WTC11 (cell line): Measurements from ENCODE around the gene RABL6. TPM values are rescaled to one million over a fixed set of nuclear protein-coding genes. Genes with fewer than 3 reads are reported as not detected.
"Not testable (repeated sequence)": the region's sequence is repeated elsewhere in the genome, so short reads cannot be mapped to it uniquely, and the experiment has no call there.

Experiments used
- ATAC-seq: fragments of 200-7000 bp; cut with Tn5 transposase; 2 replicates; pipeline ENCODE4 v1.10.0; 2021; ENCODE audit warnings: mild to moderate bottlenecking, moderate library complexity
- CTCF ChIA-PET: fragments of 300-600 bp; sonication (Branson Sonifier 250); formaldehyde crosslinking; loops from one replicate; lab custom pipeline; 2021; ENCODE audit warnings: antibody characterized with exemption; lab: Charles Lee
- POLR2A ChIA-PET: fragments of 350-600 bp; sonication (Branson Sonifier 250); formaldehyde crosslinking; loops from one replicate; lab custom pipeline; 2021; ENCODE audit warnings: antibody characterized with exemption; lab: Charles Lee
- DNase-seq: peaks from one replicate; pipeline ENCODE4 v3.0.0; 2021; ENCODE audit warnings: low spot score
- H3K27ac Mint-ChIP-seq: 2 replicates; pipeline ENCODE4 v1.8.0; 2021; ENCODE audit warnings: mixed read lengths
- H3K27me3 Mint-ChIP-seq: 2 replicates; pipeline ENCODE4 v1.8.0; 2021; ENCODE audit warnings: low read depth, mild to moderate bottlenecking, moderate library complexity, mixed read lengths
- H3K36me3 Mint-ChIP-seq: 2 replicates; pipeline ENCODE4 v1.8.0; 2021; ENCODE audit warnings: mixed read lengths
- H3K4me1 Mint-ChIP-seq: 2 replicates; pipeline ENCODE4 v1.8.0; 2022; ENCODE audit warnings: mixed read lengths
- H3K4me3 Mint-ChIP-seq: 2 replicates; pipeline ENCODE4 v1.8.0; 2021; ENCODE audit warnings: mild to moderate bottlenecking, moderate library complexity, mixed read lengths
- H3K9me3 Mint-ChIP-seq: 2 replicates; pipeline ENCODE4 v1.8.0; 2021; ENCODE audit warnings: mixed read lengths
- AFF4 ChIP-seq: sonication (generic); formaldehyde crosslinking; IDR thresholded peaks from 2 replicates; pipeline ENCODE4 v1.8.1; 2023; ENCODE audit warnings: mild to moderate bottlenecking, missing genetic modification reagents, borderline replicate concordance
- ATF1 ChIP-seq: sonication (generic); formaldehyde crosslinking; IDR thresholded peaks from 2 replicates; pipeline ENCODE4 v1.8.1; 2023; ENCODE audit warnings: mild to moderate bottlenecking, moderate library complexity, missing genetic modification reagents
- E2F5 ChIP-seq: sonication (generic); formaldehyde crosslinking; IDR thresholded peaks from 2 replicates; pipeline ENCODE4 v1.8.1; 2022; ENCODE audit warnings: mild to moderate bottlenecking, moderate library complexity, missing genetic modification reagents
- ELF4 ChIP-seq: sonication (generic); formaldehyde crosslinking; IDR thresholded peaks from 2 replicates; pipeline ENCODE4 v1.8.1; 2022; ENCODE audit warnings: low read depth, mild to moderate bottlenecking, moderate library complexity, missing genetic modification reagents
- JAZF1 ChIP-seq: fragments of 250-450 bp; sonication (Bioruptor Pico); IDR thresholded peaks from 2 replicates; pipeline ENCODE4 v1.9.0; 2021; ENCODE audit warnings: moderate library complexity, mild to moderate bottlenecking, inconsistent platforms
- NFATC4 ChIP-seq: fragments of 250-450 bp; sonication (Bioruptor Pico); IDR thresholded peaks from 2 replicates; pipeline ENCODE4 v1.9.0; 2021; ENCODE audit warnings: mild to moderate bottlenecking
- NR3C1 ChIP-seq: sonication (generic); formaldehyde crosslinking; conservative IDR thresholded peaks from 2 replicates; pipeline ENCODE4 v1.8.1; 2023; ENCODE audit warnings: low read depth, mild to moderate bottlenecking, missing genetic modification reagents
- PREB ChIP-seq: sonication (generic); formaldehyde crosslinking; IDR thresholded peaks from 2 replicates; pipeline ENCODE4 v1.8.1; 2022; ENCODE audit warnings: mild to moderate bottlenecking, missing genetic modification reagents, moderate library complexity, borderline replicate concordance
- RELA ChIP-seq: sonication (generic); formaldehyde crosslinking; IDR thresholded peaks from 2 replicates; pipeline ENCODE4 v1.8.1; 2022; ENCODE audit warnings: missing genetic modification reagents, mild to moderate bottlenecking, borderline replicate concordance
- TCF7 ChIP-seq: sonication (generic); formaldehyde crosslinking; IDR thresholded peaks from 2 replicates; pipeline ENCODE4 v1.8.0; 2022; ENCODE audit warnings: mild to moderate bottlenecking, low read depth, missing genetic modification reagents, moderate library complexity
- ZBTB21 ChIP-seq: sonication (generic); formaldehyde crosslinking; IDR thresholded peaks from 2 replicates; pipeline ENCODE4 v1.8.1; 2023; ENCODE audit warnings: mild to moderate bottlenecking, missing genetic modification reagents, borderline replicate concordance
- ZMAT4 ChIP-seq: fragments of 250-450 bp; sonication (Bioruptor Pico); IDR thresholded peaks from 2 replicates; pipeline ENCODE4 v1.9.0; 2021; ENCODE audit warnings: mild to moderate bottlenecking
- ZNF425 ChIP-seq: fragments of 250-450 bp; sonication (Bioruptor Pico); conservative IDR thresholded peaks from 2 replicates; pipeline ENCODE4 v1.9.0; 2021; ENCODE audit warnings: mild to moderate bottlenecking
- total RNA-seq: library from RNA; stranded (reverse); gene quantifications from 3 replicates; pipeline ENCODE4 v1.2.3, GENCODE V29; 2021

The RABL6 gene
- total RNA-seq, 1 experiment from 2014 or later, result 171 TPM

GRCh38 chr9:136865768-136866103, 58.0 kb downstream of the RABL6 start:
- ATAC-seq (peak; percentile 30), DNase-seq (no peak)
- Mint-ChIP-seq H3K4me1 (peaks cover 4% of the 10 kb centered on the region), H3K9me3 (peaks cover 21% of the 10 kb centered on the region), H3K27me3 (peaks cover 11% of the 10 kb centered on the region), H3K36me3 (peaks cover 41% of the 10 kb centered on the region), H3K27ac (no peak overlapping the region), H3K4me3 (peak overlapping the region; percentile 71)
- TF ChIP-seq ZNF425 (CRISPR knock-in tag) (no peak), ZBTB21 (CRISPR knock-in tag) (no peak), ATF1 (CRISPR knock-in tag) (no peak), NR3C1 (CRISPR knock-in tag) (no peak), E2F5 (CRISPR knock-in tag) (no peak), NFATC4 (CRISPR knock-in tag) (no peak), PREB (CRISPR knock-in tag) (no peak), TCF7 (CRISPR knock-in tag) (no peak), ZMAT4 (CRISPR knock-in tag) (no peak), JAZF1 (CRISPR knock-in tag) (no peak), ELF4 (CRISPR knock-in tag) (no peak), RELA (CRISPR knock-in tag) (no peak), AFF4 (CRISPR knock-in tag) (no peak)
- ChIA-PET POLR2A (interaction anchor here (2.4 kb wide), 1 partner anchor 18 kb away, joined by 14 read pairs; no protein-coding TSS in a partner anchor), CTCF (interaction anchor here (1.0 kb wide), 1 partner anchor 170 kb away, joined by 4 read pairs; no protein-coding TSS in a partner anchor)

- Mint-ChIP-seq H3K4me3 (peak overlapping the region; percentile 58), H3K9me3 (peaks cover 28% of the 10 kb centered on the region), H3K36me3 (peaks cover 47% of the 10 kb centered on the region), H3K27me3 (peaks cover 17% of the 10 kb centered on the region)
- H3K4me1 Mint-ChIP-seq, ATAC-seq, CTCF ChIA-PET, DNase-seq, H3K27ac Mint-ChIP-seq: not testable (repeated sequence)
- POLR2A ChIA-PET, result interaction anchor here (2.4 kb wide), 1 partner anchor 19 kb away, joined by 14 read pairs; no protein-coding TSS in a partner anchor
Observed at GRCh38 chr9:136866898-136867421, 59.2 kb downstream of the RABL6 start.
